HFFc6 (cell line): ENCODE data around the gene NSMCE1. TPM values are rescaled to one million over a fixed set of nuclear protein-coding genes. Genes with fewer than 3 reads are reported as not detected.

Experiments used
- DNase-seq: peaks from one replicate; pipeline ENCODE4 v3.0.0-alpha.2; 2018
- H3K27ac Mint-ChIP-seq: 2 replicates; pipeline ENCODE4 v1.8.0; 2020; ENCODE audit warnings: mild to moderate bottlenecking, mixed read lengths
- H3K27me3 Mint-ChIP-seq: 2 replicates; pipeline ENCODE4 v1.8.0; 2021; ENCODE audit warnings: mild to moderate bottlenecking, moderate library complexity, mixed read lengths; ENCODE audit not compliant: insufficient read depth
- H3K36me3 Mint-ChIP-seq: 2 replicates; pipeline ENCODE4 v1.8.0; 2021; ENCODE audit warnings: low read depth, mixed read lengths
- H3K4me1 Mint-ChIP-seq: 2 replicates; pipeline ENCODE4 v1.8.0; 2020; ENCODE audit warnings: low read depth, mixed read lengths
- H3K4me3 Mint-ChIP-seq: 2 replicates; pipeline ENCODE4 v1.8.0; 2020; ENCODE audit warnings: mild to moderate bottlenecking, moderate library complexity, mixed read lengths
- H3K9me3 Mint-ChIP-seq: 2 replicates; pipeline ENCODE4 v1.8.0; 2020; ENCODE audit warnings: mild to moderate bottlenecking, mixed read lengths
- CTCF ChIP-seq: fragments of 200-600 bp; sonication (generic); IDR thresholded peaks from 2 replicates; pipeline ENCODE4 v1.5.0; 2021; ENCODE audit warnings: antibody characterized with exemption, mild to moderate bottlenecking
- total RNA-seq, 6 experiments: library from RNA; stranded (reverse); fragmentation: NEBNext Ultra II Directional; extraction: Animal tissue kit (Norgen Biotek cat#: 25700); gene quantifications; 2 replicates in 1 of 6; 3 replicates in 5 of 6; pipeline ENCODE4 v1.2.3, GENCODE V29; 2021

NSMCE1 gene
- total RNA-seq, 6 experiments from 2014 or later: 63.6 to 71.3 (median 66.5) TPM

GRCh38 chr16:27191352-27191924 is 77.1 kb downstream of the NSMCE1 start:
- no peaks in the 10 kb centered on the region for H3K9me3 Mint-ChIP-seq
- DNase-seq: no peak

GRCh38 chr16:27190316-27190871 is 78.2 kb downstream of the NSMCE1 start:
- Mint-ChIP-seq H3K27ac (no peak overlapping the region), H3K4me1 (no peaks in the 10 kb centered on the region; the same call in 1 of the 2 replicates), H3K9me3 (no peaks in the 10 kb centered on the region), H3K36me3 (0 out of 2 replicates have a peak, but pooled peaks cover 5% of the 10 kb centered on the region), H3K4me3 (no peak overlapping the region), H3K27me3 (peaks cover 13% of the 10 kb centered on the region)
- DNase-seq: no peak
- no peak for TF ChIP-seq CTCF

More at GRCh38 chr16:27191352-27191924, 77.1 kb downstream of the NSMCE1 start:
- peaks cover 14% of the 10 kb centered on the region for H3K27me3 Mint-ChIP-seq
- H3K27ac Mint-ChIP-seq: no peak overlapping the region
- no peak for TF ChIP-seq CTCF
- H3K4me3 Mint-ChIP-seq: no peak overlapping the region
- H3K36me3 Mint-ChIP-seq: 0 out of 2 replicates have a peak, but pooled peaks cover 5% of the 10 kb centered on the region
- no peaks in the 10 kb centered on the region; the same call in 1 of the 2 replicates for H3K4me1 Mint-ChIP-seq

GRCh38 chr16:27189335-27189972 is 79.1 kb downstream of the NSMCE1 start:
- TF ChIP-seq CTCF: no peak
- Mint-ChIP-seq H3K27me3 (peaks cover 10% of the 10 kb centered on the region), H3K4me3 (no peak overlapping the region)

GRCh38 chr16:27188633-27189032 is 79.9 kb downstream of the NSMCE1 start:
- DNase-seq: no peak
- TF ChIP-seq CTCF: no peak
- Mint-ChIP-seq H3K4me1 (no peaks in the 10 kb centered on the region), H3K4me3 (no peak overlapping the region), H3K27ac (no peak overlapping the region), H3K9me3 (no peaks in the 10 kb centered on the region), H3K36me3 (no peaks in the 10 kb centered on the region), H3K27me3 (peaks cover 9% of the 10 kb centered on the region)

More at GRCh38 chr16:27189335-27189972, 79.1 kb downstream of the NSMCE1 start:
- H3K36me3 Mint-ChIP-seq: no peaks in the 10 kb centered on the region
- no peaks in the 10 kb centered on the region for H3K4me1 Mint-ChIP-seq
- no peak for DNase-seq
- H3K27ac Mint-ChIP-seq: no peak overlapping the region
- no peaks in the 10 kb centered on the region for H3K9me3 Mint-ChIP-seq

- peaks cover 14% of the 10 kb centered on the region for H3K27me3 Mint-ChIP-seq
These were observed 82.8 kb downstream of the NSMCE1 start for GRCh38 chr16:27185776-27186130.

More at GRCh38 chr16:27185776-27186130, 82.8 kb downstream of the NSMCE1 start:
- Mint-ChIP-seq H3K27ac (no peak overlapping the region), H3K4me1 (no peaks in the 10 kb centered on the region), H3K4me3 (no peak overlapping the region), H3K36me3 (no peaks in the 10 kb centered on the region), H3K9me3 (no peaks in the 10 kb centered on the region)
- DNase-seq: no peak
- TF ChIP-seq CTCF: no peak
